Caki2 (cell line): ENCODE data around the gene POU2AF2. TPM values are rescaled to one million over a fixed set of nuclear protein-coding genes. Genes with fewer than 3 reads are reported as not detected.

ENCODE experiments used
- DNase-seq: peaks from one replicate; pipeline ENCODE4 v3.0.0-alpha.2; 2015; ENCODE audit warnings: low read depth
- in situ Hi-C: cut with HindIII; loops from 2 replicates; pipeline ENCODE4 v1.10.0; 2016; ENCODE audit warnings: low sequenced_read_pairs, low pct_unique_long_range_greater_than_20kb, mixed read lengths
- total RNA-seq: library from RNA; depleted of rRNA; stranded (reverse); fragments of >200 nt; shearing (Covaris generic); gene quantifications from 2 replicates; pipeline ENCODE4 v1.2.3, GENCODE V29; 2014; ENCODE audit warnings: low replicate concordance

POU2AF2 gene
- total RNA-seq, 1 experiment from 2014 or later = not detected

DNA sequence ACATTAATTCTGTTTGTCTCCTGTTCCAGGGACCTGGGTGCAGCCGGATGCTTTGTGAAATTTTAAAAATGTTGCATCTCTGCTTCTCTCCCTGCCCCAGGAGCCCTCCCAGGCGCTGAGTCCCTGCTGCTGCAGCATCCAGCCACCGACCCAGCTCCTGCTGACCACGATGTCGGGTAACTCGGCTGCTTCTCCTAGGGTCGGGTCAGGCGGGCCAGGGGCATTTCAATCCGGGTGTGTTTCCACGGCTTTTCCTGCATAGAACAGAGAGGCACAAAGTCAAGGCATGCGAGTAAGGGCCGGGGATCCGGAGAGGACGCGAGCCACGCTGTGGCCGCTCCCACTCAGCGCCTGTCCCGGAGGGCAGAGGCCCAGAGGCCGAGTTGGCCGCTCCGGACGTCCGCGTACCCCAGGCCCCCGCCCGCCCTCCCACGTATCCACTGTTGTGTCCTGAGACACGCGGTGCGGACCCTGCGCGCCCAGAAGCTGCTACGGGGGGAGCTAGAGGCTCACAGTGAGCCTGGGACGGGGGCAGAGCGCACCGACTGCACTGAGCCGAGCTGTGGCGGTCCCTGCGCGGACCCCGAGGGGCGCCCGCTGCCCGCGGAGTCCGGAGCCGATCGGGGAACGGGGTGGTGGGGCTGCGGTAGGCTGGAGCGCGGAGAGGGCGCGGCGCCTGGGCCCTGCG, 53.0 kb downstream of the POU2AF2 start, which contains the start of gene POU2AF3:
TSS of gene POU2AF3 (plus strand) at position 134 of the 688 bp plus-strand sequence. CDS start at position 170, 36 bp downstream.
- no peak for DNase-seq
- in situ Hi-C loops = no loop called here

DNA sequence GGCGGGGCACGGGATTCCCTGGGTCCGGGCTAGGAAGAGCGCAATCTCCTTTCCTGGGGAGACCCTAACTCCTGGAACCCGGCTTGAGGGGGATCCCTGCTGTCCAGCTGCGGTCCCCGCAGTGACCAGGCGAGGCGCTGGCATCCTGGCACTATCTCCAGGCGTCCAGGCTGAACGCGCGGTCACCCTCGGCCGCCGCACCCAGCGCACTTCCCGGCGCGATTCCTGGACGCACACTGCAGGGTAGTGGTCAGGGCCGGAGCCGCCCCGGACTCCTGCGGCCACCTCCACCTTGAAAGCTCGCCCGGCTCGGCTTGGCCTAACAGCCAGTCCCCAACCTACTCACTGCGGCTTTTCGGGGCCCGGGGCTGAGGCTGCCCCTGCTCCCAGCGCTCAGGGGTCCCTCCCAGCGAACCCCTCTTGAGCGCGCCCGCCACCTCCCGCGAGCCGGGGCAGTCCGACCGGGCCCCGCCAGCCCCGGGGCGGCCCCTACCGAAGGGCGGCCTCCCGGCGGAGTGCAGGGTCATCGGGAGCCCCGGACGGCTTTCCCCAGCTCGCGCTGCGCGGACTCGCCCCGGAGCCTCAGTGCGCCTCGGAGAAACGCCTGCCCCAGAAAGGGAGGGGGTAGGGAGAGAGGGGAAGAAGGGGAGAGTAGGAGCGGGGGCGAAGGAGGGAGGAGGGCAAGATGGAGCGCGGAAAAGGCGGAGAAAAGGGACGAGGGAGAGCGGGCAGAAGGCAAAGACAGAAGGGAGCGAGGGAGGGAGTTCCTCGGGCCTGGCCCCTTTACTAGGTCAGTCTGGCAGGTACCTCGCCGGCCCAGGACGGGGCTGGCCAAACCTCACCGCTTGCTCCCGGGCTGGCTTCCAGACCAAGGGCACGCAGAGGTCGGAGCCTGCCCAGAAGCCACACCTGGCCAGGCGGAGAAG, 53.8 kb downstream of the POU2AF2 start:
- in situ Hi-C loops = no loop called here
- peak; percentile 18 for DNase-seq

DNA sequence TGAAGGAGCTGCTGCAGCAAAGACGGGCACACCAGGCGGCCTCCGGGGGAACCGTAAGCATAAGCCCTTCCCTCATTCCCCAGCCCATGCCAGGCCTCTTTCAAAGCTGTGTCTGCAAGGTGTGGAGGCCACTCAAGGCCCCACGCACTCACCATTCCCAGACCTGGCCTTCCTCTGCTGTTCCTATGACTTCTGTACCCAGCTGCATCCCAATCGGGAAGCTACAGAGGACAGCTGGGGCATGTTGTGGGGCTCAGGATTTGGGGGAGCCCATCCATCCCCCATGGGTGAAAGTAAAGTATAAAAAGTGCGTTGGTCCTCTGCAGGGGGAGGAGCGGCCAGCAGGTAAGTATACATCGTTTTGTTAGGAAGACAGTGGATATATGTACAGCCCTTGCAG, 55.0 kb downstream of the POU2AF2 start:
- in situ Hi-C loops = no loop called here
- no peak for DNase-seq

DNA sequence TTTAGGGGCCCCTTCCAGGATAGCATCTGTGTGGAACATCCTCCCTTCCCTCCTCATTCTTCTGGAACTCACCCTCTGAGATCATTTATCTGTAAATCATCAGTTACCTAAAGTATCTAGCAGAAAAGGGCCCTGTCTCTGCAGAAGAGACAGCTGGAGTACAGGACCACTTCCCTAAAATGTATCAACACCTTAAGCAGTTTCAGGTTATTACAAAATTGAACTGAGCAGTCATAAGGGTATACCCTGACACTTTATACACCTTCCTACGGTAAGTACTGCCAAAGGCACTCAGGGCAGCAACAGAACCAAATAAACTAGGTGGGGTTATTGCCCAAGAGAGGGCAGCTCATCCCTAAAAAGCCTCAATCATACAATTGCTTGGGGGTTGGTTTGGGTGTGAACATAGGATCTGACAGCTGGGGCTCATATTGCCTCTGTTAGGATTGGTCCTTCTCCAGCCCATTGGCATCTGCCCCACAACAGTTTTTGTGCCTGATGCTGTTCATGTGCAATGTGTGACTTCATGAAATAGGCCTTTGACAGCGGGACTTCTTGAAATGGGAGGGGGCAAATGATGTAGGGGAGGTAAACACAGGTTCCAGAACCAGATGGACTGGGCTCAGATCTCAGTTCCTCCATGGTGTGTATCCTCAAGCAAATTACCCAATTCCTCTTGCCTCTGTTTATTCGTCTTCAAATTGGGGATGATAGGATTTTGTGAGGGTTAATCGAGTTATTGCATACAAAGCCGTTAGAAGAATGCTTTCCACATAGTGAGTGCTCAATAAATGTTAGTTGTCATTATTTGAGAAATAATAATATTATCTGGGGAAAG, 55.7 kb downstream of the POU2AF2 start:
- in situ Hi-C loops = no loop called here
- DNase-seq = no peak

DNA sequence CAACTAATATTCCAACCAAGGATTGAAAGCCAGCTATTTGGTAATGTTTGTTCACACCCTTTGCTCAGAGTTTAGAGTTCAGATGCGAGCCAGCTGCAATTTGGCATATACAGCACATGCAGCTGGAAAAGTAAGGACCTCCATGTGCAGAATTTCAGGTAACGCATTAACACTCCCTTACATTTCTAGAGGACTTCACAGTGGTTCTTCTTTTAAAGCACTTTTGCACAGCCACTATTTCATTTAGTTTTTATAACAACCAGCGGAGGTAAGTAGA, 56.3 kb downstream of the POU2AF2 start:
- no peak for DNase-seq
- in situ Hi-C loops = no loop called here

DNA sequence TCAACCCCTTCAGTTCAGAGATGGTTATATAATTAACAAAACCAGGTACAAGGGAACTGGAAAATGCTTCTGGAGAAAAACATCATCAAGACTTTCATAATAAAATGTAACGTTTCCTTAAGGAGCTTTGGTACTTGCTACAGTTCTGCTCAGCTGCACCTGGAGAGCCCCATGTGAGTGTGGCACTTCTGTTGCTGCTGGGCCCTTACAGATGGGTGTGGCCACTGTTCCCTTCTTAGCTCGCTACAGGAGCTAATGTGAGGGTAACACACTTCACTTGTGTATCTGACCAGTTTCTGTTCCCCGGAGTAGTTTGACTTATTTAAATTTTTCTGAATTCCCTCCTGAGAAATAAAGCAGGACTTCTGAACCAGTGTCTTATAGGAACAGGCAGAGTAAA, 56.8 kb downstream of the POU2AF2 start:
- in situ Hi-C loops = no loop called here
- no peak for DNase-seq

DNA sequence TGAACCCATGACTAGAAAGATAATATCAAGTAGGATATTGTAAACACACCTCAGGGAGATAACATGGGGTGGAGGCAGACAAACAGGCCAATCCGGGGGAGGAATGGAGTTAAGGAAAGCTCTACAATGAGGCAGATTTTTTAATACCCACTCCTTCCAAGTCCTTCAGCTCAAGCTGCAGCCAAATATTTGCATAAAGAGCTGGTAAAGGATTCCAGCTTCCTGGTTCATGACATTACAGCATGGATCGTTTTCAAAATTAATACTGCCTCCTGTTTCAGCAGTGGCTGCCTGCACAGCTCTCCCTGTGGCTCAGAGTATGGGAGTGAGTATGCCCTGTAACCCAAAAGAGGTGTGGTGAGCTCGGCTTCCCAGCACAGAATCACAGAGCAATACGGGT, 57.9 kb downstream of the POU2AF2 start:
- in situ Hi-C loops = no loop called here
- peak; percentile 14 for DNase-seq

DNA sequence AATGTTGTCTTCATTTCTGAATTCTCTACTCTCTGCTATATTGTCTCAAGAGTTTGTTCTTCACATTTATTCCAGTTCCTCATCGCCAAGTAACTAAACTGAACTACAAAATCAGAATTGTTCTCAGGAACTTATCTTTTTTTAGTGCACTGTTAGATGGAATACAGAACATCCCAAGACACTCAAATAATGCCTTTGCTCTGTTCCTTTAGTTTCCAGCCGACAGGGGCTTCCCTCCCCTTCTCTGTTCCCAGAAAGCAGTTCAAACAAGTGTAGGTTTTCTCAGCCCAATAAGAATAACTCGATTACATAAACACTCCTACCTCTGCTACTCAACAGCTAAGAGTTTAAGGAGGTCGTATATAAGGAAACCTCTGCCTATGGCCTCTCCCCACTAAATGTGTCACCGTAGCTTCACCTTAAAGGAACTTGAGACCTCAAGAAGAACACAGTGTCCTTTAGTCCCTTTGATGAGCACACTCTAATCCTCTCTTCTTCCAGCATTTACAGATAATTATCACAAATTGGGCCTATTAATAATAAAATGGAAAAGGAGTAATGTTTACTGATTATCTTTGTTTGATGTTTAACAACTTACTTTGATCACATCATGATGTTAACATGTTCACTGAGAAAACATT, 59.8 kb downstream of the POU2AF2 start:
- DNase-seq = no peak
- in situ Hi-C loops = no loop called here

DNA sequence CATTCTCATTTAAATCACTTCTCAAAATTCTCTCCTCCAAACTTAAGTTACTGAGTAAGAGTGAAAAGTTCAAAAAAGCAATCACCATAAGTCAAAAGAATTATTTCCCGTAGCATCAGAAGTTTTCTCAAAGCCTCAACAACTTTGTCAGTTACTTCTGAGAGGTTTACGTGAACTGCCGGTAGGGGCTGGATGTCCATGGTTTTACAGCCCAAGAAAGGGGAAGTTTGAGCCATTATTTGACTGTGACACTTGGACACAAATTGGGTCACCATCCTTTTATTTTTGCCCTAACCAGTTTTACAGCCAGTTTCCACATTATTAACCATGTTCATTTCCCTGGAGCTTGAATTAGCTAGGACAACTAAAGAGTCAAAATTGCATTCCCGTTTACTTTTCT, 60.4 kb downstream of the POU2AF2 start:
- in situ Hi-C loops = no loop called here
- no peak for DNase-seq

DNA sequence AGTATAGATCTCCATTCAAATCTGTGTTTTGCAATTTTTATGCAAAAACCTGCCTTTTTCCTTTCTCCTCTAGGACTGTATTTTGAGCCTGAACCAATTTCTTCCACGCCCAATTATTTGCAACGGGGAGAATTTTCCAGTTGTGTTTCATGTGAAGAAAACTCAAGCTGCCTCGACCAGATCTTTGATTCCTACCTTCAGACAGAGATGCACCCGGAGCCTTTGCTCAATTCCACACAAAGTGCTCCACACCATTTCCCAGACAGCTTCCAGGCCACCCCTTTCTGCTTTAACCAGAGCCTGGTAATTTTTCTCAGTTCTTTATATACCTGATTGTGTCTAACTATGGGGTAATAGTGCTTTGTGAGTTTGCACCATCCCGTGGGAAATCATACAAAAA, 60.8 kb downstream of the POU2AF2 start:
- no peak for DNase-seq
- in situ Hi-C loops = no loop called here

DNA sequence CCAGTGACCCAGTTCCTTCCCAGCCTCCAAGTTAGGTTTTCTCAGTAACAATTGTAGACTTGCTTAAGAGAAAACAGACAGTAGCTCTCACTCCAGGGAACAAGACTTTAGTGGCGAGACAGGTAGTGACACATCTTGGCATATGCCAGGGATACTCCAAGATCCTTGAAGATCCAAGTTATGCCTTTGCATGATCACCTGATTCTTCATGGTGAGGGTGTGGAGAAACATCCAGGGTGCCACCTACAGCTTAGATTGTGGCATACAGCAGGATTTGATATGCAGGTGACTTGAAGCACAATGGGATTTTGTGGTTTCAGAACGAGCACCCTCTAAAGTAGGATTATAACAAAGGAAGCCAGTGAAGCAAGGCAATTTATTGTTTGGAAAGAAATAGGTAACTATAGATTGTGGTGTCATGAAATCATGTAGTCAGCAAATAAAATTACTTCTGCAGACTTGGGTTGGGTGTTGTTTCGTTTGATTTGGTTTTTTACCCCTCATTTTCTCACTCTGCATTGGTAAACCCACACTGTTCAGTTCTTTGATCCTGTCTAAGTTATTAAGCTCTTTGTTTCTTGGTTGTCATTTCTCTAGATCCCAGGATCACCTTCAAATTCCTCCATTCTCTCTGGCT, 62.1 kb downstream of the POU2AF2 start:
- no peak for DNase-seq
- in situ Hi-C loops = no loop called here

DNA sequence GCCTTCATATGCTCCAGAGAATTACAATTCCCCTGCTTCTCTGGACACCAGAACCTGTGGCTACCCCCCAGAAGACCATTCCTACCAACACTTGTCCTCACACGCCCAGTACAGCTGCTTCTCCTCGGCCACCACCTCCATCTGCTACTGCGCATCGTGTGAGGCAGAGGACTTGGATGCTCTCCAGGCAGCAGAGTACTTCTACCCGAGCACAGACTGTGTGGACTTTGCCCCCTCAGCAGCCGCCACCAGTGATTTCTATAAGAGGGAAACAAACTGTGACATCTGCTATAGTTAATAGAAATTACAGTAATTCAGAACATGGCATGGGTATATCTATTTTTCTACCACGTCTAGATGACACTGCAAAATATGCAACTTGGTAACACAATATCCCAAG, 62.6 kb downstream of the POU2AF2 start:
- in situ Hi-C loops = no loop called here
- no peak for DNase-seq

DNA sequence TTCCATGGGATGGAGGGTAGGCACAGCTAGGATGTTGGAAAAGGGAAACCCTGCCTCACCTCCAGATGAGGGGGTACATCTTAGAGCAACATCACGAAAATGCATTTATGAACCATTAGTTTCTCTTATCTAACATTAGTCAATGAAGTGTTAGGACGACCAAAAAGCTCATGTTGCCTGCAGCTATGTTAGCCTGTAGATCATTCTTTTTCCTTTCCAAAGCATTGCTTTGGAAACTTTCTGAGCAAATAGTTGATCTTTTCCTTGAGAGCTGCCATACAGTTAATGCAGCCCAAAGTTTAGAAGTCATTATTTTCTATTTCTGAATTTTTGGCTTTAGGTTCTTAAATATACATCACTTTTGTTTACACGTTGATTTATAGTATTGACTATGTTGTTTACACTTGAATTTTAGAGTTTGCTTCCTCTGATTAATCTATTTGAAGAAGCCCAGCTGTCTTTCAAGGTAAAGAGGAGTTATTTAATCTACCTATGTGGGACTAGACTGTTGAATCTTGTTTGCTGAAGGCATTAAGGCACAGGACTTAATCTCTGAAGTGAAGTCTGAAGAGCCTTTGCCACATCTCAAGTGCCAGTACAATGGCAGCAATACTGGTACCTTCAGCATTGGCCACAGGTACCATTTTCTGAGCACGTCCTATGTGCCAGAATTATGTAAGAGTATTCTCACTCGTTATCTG, 63.8 kb downstream of the POU2AF2 start:
- in situ Hi-C loops = no loop called here

DNA sequence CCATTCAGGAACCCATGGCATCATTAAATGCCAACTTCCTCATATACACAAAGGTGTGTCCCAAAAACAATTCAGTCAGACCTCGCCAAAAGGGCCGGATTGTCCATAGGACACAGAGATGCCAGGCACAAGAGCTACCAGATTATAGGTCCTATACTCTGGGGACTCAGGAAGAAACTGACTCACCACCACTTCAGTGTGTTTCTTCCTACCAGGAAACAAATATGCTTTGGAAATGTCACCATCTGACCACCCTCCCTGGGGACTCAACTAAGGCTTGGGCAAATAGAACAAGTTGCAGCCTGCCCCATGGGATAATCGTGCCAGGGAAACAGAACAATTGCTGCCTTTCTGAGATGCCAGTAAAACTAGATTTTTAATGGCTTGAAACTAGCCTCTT, 64.6 kb downstream of the POU2AF2 start:
- in situ Hi-C loops = no loop called here
- DNase-seq = no peak

More for the DNA sequence above, 63.8 kb downstream of the POU2AF2 start:
- DNase-seq = no peak

DNA sequence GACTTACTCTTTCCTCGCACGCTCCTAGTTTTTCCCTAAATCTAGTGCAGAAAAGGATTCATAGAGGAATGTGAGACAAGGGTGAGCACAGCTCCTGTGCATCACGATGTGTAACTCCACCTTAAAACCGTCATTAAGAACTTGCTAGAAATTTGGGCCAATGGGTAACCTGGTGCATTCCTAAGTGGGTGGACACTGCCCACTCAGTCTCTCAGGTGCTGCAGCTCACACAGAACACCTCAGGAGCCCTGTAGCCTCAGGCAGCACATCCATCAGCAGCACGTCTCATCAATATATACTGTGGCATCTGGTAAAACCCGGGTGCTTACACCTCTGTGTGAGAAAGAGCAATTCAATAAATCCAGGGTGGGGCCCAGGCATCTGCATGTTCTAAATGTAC, 65.2 kb downstream of the POU2AF2 start:
- DNase-seq = no peak
- in situ Hi-C loops = no loop called here

DNA sequence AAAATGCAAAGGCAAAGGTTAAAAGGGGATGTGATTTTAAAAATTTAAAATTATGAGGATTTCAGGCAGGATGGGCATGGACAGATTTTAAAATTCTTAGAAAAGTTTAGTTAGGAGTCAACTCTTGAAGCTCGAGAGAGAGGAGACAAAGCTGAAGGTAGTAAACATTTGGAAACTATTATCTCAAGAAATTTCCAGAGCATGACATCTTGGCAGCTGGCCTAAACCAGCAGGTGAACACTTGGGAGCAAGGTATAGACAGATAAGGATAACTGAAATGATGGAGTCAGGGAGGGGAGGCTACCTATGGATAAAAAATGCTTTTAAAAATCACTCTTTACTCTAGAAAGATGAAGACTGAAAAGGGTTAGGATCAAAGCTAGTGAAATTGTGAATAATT, 66.6 kb downstream of the POU2AF2 start:
- in situ Hi-C loops = no loop called here
- no peak for DNase-seq

DNA sequence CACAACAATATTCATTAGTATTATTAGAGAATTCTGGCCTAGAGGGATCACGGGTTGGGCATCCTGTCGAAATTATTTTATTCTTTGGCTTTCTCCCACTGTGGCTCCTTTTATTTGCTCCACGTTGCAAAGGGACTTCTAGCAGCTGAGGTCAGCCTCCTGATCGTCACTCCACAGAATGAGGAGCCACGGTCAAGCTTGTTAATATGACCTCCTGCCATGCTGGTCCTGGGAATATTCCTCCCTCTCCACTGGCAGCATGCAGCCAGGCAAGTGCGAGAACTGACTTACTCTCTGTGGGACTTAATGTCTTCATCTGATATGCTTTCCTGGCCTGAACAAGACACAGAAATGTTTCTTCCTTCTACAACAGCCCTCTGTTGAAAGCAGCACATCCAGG, 73.8 kb downstream of the POU2AF2 start:
- in situ Hi-C loops = no loop called here
- no peak for DNase-seq
